ENCODE results near the gene DDIT3.

DDIT3 gene

GRCh38 chr12:57547288-57548012 lies 27.1 kb upstream of the DDIT3 start:
- DNase-seq (ENCODE audit: low spot score), result no peak

DNA sequence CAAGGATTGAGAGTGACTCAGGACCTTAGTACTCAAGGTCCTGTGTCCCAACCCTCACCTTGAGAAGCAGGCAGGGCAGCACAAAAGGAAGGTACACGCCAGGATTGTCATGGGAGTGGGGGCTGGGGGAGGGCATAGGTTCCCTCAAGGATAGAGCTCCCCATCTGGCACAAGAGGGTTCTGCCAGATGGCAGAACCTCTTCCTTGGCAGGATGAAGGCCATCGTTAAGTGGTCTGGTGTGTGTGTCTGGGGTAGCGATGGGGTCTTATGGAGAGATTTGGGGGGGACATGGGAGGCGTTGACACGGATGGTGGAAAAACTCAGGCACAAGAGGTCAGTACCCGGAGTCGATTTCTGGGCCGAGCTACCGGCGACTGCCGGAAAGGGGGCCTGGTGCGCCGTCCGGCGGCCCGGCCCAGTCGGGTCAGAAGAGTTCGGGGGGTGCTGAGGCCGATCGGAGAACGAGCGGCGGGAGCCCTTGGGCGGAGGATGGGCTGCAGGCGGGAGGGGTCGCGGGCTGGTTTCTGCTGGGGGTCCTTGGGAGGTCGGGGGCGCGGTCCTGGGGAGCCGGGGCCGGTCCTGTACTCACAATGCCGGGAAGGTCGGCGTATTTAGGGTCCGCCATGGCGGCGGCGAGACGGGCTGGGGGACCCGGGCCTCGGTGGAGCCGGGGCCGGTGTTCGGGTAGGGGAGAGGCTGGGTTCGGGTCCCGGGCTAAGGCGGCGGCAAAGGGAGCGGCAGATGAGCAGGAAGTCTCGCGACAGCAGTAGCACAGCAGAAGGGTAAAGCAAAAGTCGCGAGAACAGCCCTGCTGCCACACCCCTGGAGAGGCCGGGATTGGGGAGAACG lies 26.3 kb upstream of the DDIT3 start, which contains the start of gene DCTN2:
Gene DCTN2, minus strand, starts transcription at position 755 of the 850 bp plus-strand sequence. Its CDS starts 129 bp downstream, at position 626.
- DNase-seq (ENCODE audit: low spot score), result peak; percentile 97

GRCh38 chr12:57545809-57546437 lies 25.6 kb upstream of the DDIT3 start:
- DNase-seq (ENCODE audit: low spot score), result no peak

DNA sequence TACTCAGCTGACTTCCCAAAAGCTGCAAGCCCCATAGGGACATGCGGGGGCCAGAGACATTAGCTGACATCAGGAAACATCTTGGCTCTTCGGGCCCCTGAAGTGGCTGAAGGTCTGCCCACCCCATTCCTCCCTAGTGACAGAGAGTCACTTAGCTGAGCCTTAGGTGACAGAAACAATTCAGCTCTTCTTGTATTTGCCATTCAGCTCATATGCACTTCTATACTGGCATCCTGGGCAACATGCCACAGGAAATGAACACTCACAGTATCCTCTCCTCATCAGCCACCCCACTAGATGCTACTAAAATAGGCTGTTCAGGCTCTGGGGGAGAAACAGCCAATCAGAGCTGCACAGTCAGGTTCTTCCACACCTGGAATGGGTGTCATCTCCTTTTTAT lies 23.3 kb upstream of the DDIT3 start:
- DNase-seq (ENCODE audit: low spot score), result no peak

GRCh38 chr12:57541717-57542116 lies 21.4 kb upstream of the DDIT3 start:
- no peak for DNase-seq (ENCODE audit: low spot score)

DNA sequence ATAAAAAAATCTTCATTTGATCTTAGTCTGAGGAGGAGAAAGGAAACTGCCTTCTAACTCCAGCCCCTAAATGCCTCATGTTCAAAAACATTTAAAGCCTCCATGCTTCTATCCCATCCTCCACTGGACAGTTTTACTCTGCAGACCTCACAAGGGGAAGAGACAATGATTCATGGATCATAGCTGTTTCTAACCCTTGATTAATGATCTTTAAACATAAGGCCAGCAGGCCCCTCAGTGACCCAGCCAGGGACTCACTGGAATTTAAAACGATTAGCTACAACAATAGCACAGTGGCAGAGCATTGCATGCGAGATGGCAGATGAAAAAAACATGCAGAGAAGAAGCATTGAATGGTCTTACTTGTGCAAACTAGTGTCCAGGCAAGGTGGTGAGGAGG lies 20.7 kb upstream of the DDIT3 start:
- no peak for DNase-seq (ENCODE audit: low spot score)

GRCh38 chr12:57539134-57539768 lies 18.9 kb upstream of the DDIT3 start:
- DNase-seq (ENCODE audit: low spot score), result no peak

DNA sequence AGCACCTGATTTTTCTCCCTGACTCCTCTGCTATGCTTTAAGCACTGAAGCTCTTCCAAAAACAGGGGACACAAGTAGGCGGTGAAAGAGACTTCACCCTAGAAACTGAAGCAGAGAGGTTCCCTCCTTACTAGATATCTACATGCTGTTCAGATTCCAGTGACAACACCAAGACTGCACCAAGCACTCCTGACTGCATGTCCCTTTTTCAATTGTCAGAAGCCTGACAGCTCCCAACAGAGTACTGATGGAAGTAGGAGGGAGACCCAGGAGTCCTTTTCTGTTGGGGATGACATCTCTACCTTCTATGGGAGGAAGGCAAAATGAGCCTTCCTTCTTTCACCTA lies 16.3 kb upstream of the DDIT3 start:
- DNase-seq (ENCODE audit: low spot score), result no peak

DNA sequence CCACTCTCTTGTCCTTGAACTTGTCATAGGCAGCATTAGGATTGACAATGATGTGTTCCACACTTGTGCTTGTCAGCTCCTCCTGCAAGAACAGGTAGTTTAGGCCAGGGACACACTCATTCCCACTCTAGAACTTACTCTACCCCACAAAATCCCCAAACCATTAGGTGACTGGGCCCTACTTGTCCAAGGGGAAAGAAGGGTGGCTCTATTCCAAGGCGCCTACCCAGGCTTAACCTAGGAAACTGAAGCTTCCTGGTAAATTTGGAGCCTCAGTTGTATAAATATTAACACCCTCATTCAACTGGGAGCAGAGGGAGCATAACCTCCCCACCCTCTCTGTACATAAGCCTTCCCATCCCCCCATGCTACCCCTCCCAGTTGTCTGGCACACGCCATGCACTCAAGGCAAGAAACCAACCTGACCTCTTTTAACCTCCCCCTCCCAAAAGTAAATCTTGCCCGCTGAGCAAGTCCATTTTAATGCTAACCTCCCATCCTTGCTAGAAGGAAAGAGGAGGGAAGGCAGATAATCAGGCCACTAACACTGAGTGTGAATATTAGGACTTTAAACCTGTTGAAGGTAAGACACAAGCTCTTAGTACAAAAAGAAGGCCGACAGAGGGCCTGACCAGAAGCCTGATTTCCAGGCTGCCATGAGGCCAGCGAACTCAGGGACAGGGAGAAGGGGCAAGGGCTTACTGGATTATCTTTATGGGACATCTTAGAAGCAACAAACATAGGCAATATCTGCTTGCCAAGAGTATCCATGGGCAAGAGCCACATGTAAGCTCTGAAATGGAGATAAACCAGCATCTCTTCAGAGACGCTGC lies 15.7 kb upstream of the DDIT3 start:
- DNase-seq (ENCODE audit: low spot score), result no peak

- no peak for DNase-seq (ENCODE audit: low spot score)
Observed at GRCh38 chr12:57534991-57535543, 14.8 kb upstream of the DDIT3 start.

- DNase-seq (ENCODE audit: low spot score), result no peak
Observed at GRCh38 chr12:57534250-57534649, 13.9 kb upstream of the DDIT3 start.

- DNase-seq (ENCODE audit: low spot score), result no peak
Observed at GRCh38 chr12:57533108-57533507, 12.8 kb upstream of the DDIT3 start.

DNA sequence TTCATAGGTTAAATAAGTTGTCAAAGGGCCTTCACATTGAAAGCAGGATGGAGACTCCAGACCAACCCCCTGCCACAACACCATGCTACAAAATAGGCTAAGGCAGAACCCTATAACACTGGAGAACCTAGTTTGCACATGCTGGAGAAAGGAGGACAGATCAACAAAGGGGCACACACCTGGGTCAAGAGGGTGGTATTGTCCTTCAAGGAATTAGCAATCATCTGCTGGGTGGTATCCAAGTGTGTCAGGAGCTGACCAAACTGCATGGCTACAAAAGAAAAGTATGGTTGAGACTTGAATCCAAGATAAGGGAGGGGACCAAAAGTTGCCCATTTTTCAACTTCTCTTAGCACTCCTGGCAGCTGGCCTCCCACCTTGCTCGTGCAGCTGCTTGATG lies 11.5 kb upstream of the DDIT3 start:
- no peak for DNase-seq (ENCODE audit: low spot score)

DNA sequence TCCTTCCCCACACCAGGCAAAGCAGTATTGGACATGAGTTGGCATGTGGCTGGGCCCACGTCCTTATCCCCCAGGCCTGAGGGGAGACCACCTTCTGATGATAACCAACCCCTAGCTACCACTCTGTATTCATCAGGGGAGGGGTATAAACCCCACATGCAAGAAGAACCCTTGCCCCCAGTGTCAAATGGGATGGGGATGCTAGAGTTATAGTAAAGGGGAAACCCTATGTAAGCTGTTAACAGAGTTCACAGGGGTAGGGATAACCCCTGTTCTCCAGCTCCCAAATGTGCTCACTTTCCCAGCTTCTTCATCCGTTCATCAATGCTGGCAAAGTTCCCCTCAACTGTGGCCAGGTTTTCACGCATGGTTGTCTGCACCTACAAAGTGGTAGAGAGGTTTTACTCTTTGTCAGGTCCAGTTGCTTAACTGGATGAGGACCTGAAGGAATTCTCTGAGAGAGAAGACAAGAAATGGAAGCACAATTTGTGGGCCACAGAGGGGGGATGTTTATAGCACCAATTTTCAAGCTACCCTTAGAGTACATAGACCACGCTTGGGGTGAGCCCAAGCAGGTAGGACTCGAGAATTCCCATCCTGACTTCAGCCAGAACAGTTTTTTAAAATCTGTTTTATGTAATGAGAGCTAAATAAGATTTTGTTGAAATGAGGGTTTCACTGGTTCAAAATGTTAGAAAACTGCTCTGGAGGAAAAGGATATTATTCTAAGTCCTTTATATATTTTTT lies 10.3 kb upstream of the DDIT3 start:
- DNase-seq (ENCODE audit: low spot score), result no peak

DNA sequence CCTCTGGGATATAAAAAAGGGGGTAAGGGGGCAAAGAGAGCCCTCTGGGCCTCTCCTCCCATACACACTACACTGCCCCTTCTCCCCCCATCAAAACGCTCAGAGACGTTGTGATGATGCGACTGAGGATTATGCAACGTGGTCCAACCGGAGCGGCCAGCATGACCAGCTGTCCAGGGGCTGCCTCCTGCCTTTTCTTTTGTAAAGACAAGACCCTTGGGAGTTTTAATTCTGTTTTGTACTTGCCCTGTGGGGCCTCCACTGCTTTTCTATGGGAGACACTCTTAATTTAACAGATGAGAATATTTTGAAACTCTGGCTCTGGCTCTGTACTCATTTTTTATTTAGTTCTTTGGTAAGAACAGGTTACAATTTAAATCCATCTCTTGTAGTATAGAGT lies 9.5 kb upstream of the DDIT3 start:
- DNase-seq (ENCODE audit: low spot score), result no peak

DNA sequence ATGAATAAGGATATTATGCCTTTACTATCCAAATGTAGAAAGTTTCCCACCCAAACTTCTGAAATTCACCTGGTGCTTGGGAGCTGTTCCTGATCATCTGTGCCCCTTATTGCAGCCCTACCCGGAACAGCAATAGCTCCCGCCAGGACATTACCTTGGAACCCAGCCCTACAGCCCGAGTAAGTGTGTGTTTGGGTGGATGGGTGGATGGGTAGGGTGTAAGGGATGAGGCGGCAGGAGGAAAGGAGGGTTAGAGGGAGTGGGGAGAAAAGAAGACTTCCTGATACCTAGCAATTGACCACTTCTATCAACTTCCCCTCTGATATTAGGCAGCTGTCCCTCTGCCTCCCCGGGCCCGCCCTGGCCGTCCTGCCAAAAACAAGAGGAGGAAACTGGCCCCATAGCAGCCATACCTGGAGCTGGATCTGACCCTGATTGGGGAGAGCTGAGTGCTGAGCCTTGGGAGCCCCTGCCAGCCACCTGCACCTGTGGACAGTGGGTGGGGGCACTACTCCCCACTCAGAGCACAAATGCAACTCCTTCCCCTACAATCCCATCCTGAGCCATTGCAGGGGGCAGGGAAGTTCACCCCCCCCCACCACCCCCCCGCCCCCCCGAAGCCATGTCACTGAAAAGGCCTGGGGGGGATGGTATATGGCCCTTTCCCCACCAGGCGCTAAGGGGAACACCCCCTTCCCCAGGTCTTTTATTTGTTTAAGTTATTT lies 8.7 kb upstream of the DDIT3 start:
- DNase-seq (ENCODE audit: low spot score), result no peak

DNA sequence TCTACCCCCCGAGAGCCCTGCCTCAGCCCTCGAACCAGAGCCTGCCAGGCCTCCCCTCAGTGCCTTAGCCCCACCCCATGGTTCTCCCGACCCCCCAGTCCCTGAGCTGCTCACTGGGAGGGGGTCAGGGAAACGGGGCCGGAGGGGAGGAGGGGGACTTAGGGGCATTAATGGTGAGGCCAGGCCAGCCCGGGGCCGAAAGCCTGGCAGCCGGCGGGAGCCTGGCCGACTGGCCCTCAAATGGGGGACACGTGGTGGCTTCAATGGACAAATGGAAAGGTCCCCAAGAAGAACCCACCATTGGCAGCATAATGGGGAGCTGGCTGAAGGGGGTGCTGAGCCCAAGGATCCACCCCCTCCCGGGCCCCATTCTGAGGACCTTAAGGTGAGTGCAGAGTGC lies 7.9 kb upstream of the DDIT3 start:
- no peak for DNase-seq (ENCODE audit: low spot score)

- DNase-seq (ENCODE audit: low spot score), result no peak
Observed at GRCh38 chr12:57527184-57527583, 6.9 kb upstream of the DDIT3 start.

- DNase-seq (ENCODE audit: low spot score), result no peak
Observed at GRCh38 chr12:57526477-57527126, 6.3 kb upstream of the DDIT3 start.

Data from D341Med (cell line).